Measurements from ENCODE around the gene HINT3.

The HINT3 gene

DNA sequence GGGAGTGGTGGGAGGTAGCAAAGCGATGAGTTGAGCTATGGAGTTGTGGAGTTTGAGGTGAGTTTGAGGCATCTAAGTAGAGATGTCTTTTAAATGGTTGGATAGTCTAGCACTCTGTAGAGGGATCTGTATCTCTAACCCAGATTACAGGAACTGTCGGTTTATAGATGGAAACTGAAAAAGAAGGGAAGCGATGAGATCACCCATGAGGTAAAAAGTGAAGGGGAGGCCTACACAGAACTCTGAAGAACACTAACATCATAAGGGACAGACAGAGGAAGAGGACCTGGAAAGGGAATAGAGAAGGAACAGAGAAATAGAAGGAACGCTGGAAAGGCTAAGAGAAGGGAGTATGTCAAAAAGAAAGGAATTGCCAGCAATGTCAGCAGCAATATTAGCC is 2.5 kb downstream of the HINT3 start:
- Histone ChIP-seq H3K9ac (no peak overlapping the region), H3K79me2 (ENCODE audit: insufficient read depth, low read depth) (no peaks in the 10 kb centered on the region; the same call in 1 of the 2 replicates), H3K27me3 (ENCODE audit: insufficient read depth, low read depth) (no peaks in the 10 kb centered on the region), H3K4me3 (IDR thresholded peaks at IDR 0.05; ENCODE audit: insufficient read depth, low read depth, low read length) (no peak overlapping the region), H2AFZ (ENCODE audit: low read depth) (no peak overlapping the region), H3K4me1 (ENCODE audit: low read depth, poor library complexity, severe bottlenecking) (peaks cover 12% of the 10 kb centered on the region), H3K36me3 (ENCODE audit: insufficient read depth) (no peaks in the 10 kb centered on the region), H3K27ac (no peak overlapping the region), H4K20me1 (ENCODE audit: insufficient read depth) (no peaks in the 10 kb centered on the region), H3K4me2 (no peak overlapping the region)
- TF ChIP-seq, protein P1, sequence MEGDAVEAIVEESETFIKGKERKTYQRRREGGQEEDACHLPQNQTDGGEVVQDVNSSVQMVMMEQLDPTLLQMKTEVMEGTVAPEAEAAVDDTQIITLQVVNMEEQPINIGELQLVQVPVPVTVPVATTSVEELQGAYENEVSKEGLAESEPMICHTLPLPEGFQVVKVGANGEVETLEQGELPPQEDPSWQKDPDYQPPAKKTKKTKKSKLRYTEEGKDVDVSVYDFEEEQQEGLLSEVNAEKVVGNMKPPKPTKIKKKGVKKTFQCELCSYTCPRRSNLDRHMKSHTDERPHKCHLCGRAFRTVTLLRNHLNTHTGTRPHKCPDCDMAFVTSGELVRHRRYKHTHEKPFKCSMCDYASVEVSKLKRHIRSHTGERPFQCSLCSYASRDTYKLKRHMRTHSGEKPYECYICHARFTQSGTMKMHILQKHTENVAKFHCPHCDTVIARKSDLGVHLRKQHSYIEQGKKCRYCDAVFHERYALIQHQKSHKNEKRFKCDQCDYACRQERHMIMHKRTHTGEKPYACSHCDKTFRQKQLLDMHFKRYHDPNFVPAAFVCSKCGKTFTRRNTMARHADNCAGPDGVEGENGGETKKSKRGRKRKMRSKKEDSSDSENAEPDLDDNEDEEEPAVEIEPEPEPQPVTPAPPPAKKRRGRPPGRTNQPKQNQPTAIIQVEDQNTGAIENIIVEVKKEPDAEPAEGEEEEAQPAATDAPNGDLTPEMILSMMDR (conservative IDR thresholded peaks at IDR 0.05; ENCODE audit: low read depth, low read length) = no peak

DNA sequence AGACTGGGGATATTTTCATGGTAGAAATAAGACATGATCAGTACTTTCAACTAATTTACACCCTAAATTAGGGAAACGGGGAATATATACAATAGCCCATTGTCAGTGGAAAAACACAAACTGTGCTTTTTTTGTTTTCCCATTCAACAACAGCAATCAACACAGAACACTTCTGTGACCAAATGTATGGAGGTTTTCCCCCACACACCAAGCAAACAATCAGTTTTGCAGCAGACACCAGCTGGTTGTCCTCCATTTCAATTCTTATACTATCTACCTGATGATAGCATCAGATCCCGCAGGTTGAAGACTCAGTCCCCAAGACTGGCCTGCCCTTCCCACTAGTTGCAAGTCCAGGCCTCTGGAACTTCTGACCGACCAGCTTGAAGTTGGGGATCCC is 4.5 kb downstream of the HINT3 start:
- no peak overlapping the region for H3K9ac ChIP-seq
- H3K27me3 ChIP-seq (ENCODE audit: insufficient read depth, low read depth) = no peaks in the 10 kb centered on the region
- H2AFZ ChIP-seq (ENCODE audit: low read depth) = no peak overlapping the region
- H3K4me2 ChIP-seq = no peak overlapping the region
- H3K4me3 ChIP-seq (IDR thresholded peaks at IDR 0.05; ENCODE audit: insufficient read depth, low read depth, low read length) = no peak overlapping the region
- no peaks in the 10 kb centered on the region for H4K20me1 ChIP-seq (ENCODE audit: insufficient read depth)
- TF ChIP-seq, protein P1 (conservative IDR thresholded peaks at IDR 0.05; ENCODE audit: low read depth, low read length) = no peak
- peaks cover 8% of the 10 kb centered on the region for H3K4me1 ChIP-seq (ENCODE audit: low read depth, poor library complexity, severe bottlenecking)
- H3K27ac ChIP-seq = no peak overlapping the region
- no peaks in the 10 kb centered on the region; the same call in 1 of the 2 replicates for H3K79me2 ChIP-seq (ENCODE audit: insufficient read depth, low read depth)
- H3K36me3 ChIP-seq (ENCODE audit: insufficient read depth) = no peaks in the 10 kb centered on the region

DNA sequence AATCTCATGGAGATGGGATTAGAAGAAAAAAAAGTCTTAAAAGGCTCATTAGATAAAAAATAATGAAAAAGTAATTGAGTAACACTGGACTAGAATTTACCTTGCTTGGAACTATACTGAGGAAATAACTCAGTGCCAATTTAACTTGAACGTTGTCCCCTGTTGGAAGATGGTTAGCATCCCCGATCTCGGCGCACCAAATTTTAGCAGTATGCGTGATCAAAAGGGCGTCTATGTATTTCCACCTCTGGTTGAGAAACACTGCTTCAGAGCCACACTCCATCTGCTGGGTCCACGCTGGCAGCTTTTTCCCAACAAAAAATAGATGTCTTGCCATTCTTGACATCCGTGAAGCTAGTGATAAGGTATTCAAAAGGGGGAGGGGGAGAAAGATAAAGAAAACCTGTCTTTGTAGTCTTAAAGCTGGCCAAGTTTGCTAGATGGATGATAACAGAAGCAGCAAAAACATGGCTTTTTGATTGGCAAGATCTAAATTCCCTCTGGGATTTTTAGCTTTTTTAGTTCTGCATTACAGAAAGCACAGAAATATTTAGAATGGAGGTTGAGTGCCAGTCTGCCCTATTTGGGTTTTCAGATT is 6.4 kb downstream of the HINT3 start:
- TF ChIP-seq, protein P1 (conservative IDR thresholded peaks at IDR 0.05; ENCODE audit: low read depth, low read length) = no peak
- H2AFZ ChIP-seq (ENCODE audit: low read depth) = no peak overlapping the region
- H3K27me3 ChIP-seq (ENCODE audit: insufficient read depth, low read depth) = no peaks in the 10 kb centered on the region
- no peak overlapping the region for H3K9ac ChIP-seq
- no peak overlapping the region for H3K4me3 ChIP-seq (IDR thresholded peaks at IDR 0.05; ENCODE audit: insufficient read depth, low read depth, low read length)
- H4K20me1 ChIP-seq (ENCODE audit: insufficient read depth) = no peaks in the 10 kb centered on the region
- H3K27ac ChIP-seq = no peak overlapping the region
- H3K4me1 ChIP-seq (ENCODE audit: low read depth, poor library complexity, severe bottlenecking) = no peaks in the 10 kb centered on the region
- H3K4me2 ChIP-seq = no peak overlapping the region
- no peaks in the 10 kb centered on the region for H3K36me3 ChIP-seq (ENCODE audit: insufficient read depth)
- H3K79me2 ChIP-seq (ENCODE audit: insufficient read depth, low read depth) = no peaks in the 10 kb centered on the region; the same call in 1 of the 2 replicates

DNA sequence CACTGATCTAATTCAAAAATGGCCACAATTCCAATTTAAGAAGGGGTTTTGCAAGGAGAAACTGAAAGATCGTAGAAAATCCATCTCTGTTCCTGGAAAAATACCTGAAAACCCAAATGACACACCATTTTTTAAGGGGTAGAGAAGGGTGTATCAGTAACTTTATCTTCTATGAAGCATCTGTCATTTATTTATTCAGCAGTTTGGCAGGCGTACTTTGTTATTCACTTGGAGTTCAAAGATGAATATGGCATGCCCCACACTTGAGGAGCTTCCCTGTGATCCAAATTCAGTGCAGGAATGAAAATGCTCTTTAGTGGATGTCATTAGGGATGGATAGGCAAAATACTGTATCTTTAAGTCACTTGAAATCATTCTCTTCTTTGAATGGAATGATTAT is 7.2 kb downstream of the HINT3 start:
- Histone ChIP-seq H3K36me3 (ENCODE audit: insufficient read depth) (no peaks in the 10 kb centered on the region), H3K4me2 (no peak overlapping the region), H2AFZ (ENCODE audit: low read depth) (no peak overlapping the region), H3K27me3 (ENCODE audit: insufficient read depth, low read depth) (no peaks in the 10 kb centered on the region), H3K4me3 (IDR thresholded peaks at IDR 0.05; ENCODE audit: insufficient read depth, low read depth, low read length) (no peak overlapping the region), H4K20me1 (ENCODE audit: insufficient read depth) (no peaks in the 10 kb centered on the region), H3K4me1 (ENCODE audit: low read depth, poor library complexity, severe bottlenecking) (no peaks in the 10 kb centered on the region), H3K27ac (no peak overlapping the region), H3K9ac (no peak overlapping the region), H3K79me2 (ENCODE audit: insufficient read depth, low read depth) (no peaks in the 10 kb centered on the region)
- TF ChIP-seq, protein P1 (conservative IDR thresholded peaks at IDR 0.05; ENCODE audit: low read depth, low read length) = no peak
